HG03039 (cell line): ENCODE data around the gene AATK.

Experiments used
- ATAC-seq: cut with Tn5 transposase; IDR thresholded peaks from one replicate; pipeline ENCODE4 v1.9.1; 2021; ENCODE audit warnings: mild to moderate bottlenecking, moderate library complexity; ENCODE audit not compliant: unreplicated experiment

The AATK gene

GRCh38 chr17:81131486-81132196 lies 34.4 kb downstream of the AATK start:
- no peak for ATAC-seq

GRCh38 chr17:81130385-81131361 lies 35.3 kb downstream of the AATK start:
- no peak for ATAC-seq

- ATAC-seq = no peak
Measured at GRCh38 chr17:81129711-81130367, 36.2 kb downstream of the AATK start.

GRCh38 chr17:81129289-81129688 lies 36.7 kb downstream of the AATK start:
- no peak for ATAC-seq

- no peak for ATAC-seq
Measured at GRCh38 chr17:81128774-81129173, 37.2 kb downstream of the AATK start.

- ATAC-seq = no peak
Measured at GRCh38 chr17:81128338-81128737, 37.7 kb downstream of the AATK start.

GRCh38 chr17:81127526-81128177 lies 38.4 kb downstream of the AATK start:
- no peak for ATAC-seq

GRCh38 chr17:81127133-81127455 lies 38.9 kb downstream of the AATK start:
- no peak for ATAC-seq

- no peak for ATAC-seq
Measured at GRCh38 chr17:81126281-81127132, 39.5 kb downstream of the AATK start.

GRCh38 chr17:81125573-81126081 lies 40.4 kb downstream of the AATK start:
- no peak for ATAC-seq

GRCh38 chr17:81124377-81124776 lies 41.6 kb downstream of the AATK start:
- no peak for ATAC-seq

GRCh38 chr17:81123052-81124048 lies 42.7 kb downstream of the AATK start:
- no peak for ATAC-seq

- no peak for ATAC-seq
Measured at GRCh38 chr17:81121841-81122733, 43.9 kb downstream of the AATK start.

- no peak for ATAC-seq
Measured at GRCh38 chr17:81120695-81121621, 45.1 kb downstream of the AATK start.

- no peak for ATAC-seq
Measured at GRCh38 chr17:81120149-81120484, 45.9 kb downstream of the AATK start.

- no peak for ATAC-seq
Measured at GRCh38 chr17:81119223-81120148, 46.5 kb downstream of the AATK start.
